ENCODE measurements around the gene C20orf141.

Gene C20orf141

DNA sequence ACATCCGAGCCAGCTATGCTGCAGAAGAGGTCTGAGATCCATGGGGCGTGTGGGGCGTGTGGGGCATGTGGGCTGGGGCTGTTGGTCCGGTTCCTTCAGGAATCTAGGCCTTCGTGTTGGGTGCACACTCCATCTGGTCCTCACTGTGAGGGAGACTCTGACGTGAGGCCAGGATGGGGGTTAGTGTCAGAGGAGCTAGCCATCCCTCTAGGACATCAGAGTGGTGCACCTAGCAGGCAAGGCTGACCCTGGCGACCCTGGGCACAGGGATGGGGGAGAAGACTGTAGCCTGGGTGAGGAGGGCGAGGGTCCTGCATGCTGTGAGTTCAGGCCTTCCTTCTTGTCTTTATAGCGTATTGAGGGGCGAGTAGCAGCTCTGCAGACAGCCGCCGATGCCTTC lies 49.8 kb downstream of the C20orf141 start:
- Histone ChIP-seq H3K4me3 (ENCODE audit: low read length, poor library complexity, severe bottlenecking) (no peak overlapping the region), H3K27me3 (ENCODE audit: insufficient read depth, low read length, poor library complexity, severe bottlenecking) (no peaks in the 10 kb centered on the region), H3K4me1 (ENCODE audit: insufficient read depth, low read length, poor library complexity, severe bottlenecking) (peaks cover 13% of the 10 kb centered on the region), H3K9me3 (ENCODE audit: insufficient read depth, low read depth, low read length) (no peaks in the 10 kb centered on the region), H3K4me2 (ENCODE audit: low read depth, low read length, poor library complexity, severe bottlenecking) (no peak overlapping the region), H3K79me2 (ENCODE audit: insufficient read depth, low read length) (no peaks in the 10 kb centered on the region), H3F3A (ENCODE audit: low read depth) (no peaks in the 10 kb centered on the region; the same call in 1 of the 2 replicates), H3K9me2 (replicated peaks; ENCODE audit: low read depth, low read length) (no peaks in the 10 kb centered on the region), H3K36me3 (ENCODE audit: insufficient read depth, low read length) (peaks cover 18% of the 10 kb centered on the region; the same call in 1 of the 2 replicates), H4K20me1 (ENCODE audit: insufficient read depth, low read length, poor library complexity, severe bottlenecking) (no peaks in the 10 kb centered on the region), H3K9ac (ENCODE audit: low read depth, low read length, poor library complexity, severe bottlenecking) (no peak overlapping the region), H2AFZ (ENCODE audit: low read length) (no peak overlapping the region)
- no peak for TF ChIP-seq EZH2phosphoT487 (IDR thresholded peaks at IDR 0.05; ENCODE audit: borderline replicate concordance)

DNA sequence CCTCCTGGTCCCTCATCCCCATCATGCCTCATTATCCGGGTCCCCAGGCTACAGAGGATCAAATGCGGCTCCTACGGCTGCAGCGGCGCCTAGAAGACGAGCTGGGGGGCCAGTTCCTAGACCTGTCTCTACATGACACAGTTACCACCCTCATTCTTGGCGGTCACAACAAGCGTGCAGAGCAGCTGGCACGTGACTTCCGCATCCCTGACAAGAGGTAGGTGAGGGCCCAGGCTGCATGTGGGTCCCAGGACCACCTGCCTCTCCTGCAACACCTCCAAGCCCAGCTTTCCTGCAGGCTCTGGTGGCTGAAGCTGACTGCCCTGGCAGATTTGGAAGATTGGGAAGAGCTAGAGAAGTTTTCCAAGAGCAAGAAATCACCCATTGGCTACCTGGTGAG lies 50.3 kb downstream of the C20orf141 start:
- H3K9ac ChIP-seq (ENCODE audit: low read depth, low read length, poor library complexity, severe bottlenecking), result no peak overlapping the region
- no peaks in the 10 kb centered on the region for H3K9me2 ChIP-seq (replicated peaks; ENCODE audit: low read depth, low read length)
- peaks cover 18% of the 10 kb centered on the region; the same call in 1 of the 2 replicates for H3K36me3 ChIP-seq (ENCODE audit: insufficient read depth, low read length)
- TF ChIP-seq EZH2phosphoT487 (IDR thresholded peaks at IDR 0.05; ENCODE audit: borderline replicate concordance), result no peak
- TF ChIP-seq, protein P1, sequence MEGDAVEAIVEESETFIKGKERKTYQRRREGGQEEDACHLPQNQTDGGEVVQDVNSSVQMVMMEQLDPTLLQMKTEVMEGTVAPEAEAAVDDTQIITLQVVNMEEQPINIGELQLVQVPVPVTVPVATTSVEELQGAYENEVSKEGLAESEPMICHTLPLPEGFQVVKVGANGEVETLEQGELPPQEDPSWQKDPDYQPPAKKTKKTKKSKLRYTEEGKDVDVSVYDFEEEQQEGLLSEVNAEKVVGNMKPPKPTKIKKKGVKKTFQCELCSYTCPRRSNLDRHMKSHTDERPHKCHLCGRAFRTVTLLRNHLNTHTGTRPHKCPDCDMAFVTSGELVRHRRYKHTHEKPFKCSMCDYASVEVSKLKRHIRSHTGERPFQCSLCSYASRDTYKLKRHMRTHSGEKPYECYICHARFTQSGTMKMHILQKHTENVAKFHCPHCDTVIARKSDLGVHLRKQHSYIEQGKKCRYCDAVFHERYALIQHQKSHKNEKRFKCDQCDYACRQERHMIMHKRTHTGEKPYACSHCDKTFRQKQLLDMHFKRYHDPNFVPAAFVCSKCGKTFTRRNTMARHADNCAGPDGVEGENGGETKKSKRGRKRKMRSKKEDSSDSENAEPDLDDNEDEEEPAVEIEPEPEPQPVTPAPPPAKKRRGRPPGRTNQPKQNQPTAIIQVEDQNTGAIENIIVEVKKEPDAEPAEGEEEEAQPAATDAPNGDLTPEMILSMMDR (conservative IDR thresholded peaks at IDR 0.05; ENCODE audit: low read length), result no peak
- no peaks in the 10 kb centered on the region for H3K9me3 ChIP-seq (ENCODE audit: insufficient read depth, low read depth, low read length)
- H3F3A ChIP-seq (ENCODE audit: low read depth), result no peaks in the 10 kb centered on the region; the same call in 1 of the 2 replicates
- no peaks in the 10 kb centered on the region for H3K27me3 ChIP-seq (ENCODE audit: insufficient read depth, low read length, poor library complexity, severe bottlenecking)
- H2AFZ ChIP-seq (ENCODE audit: low read length), result no peak overlapping the region
- no peak overlapping the region for H3K4me2 ChIP-seq (ENCODE audit: low read depth, low read length, poor library complexity, severe bottlenecking)
- no peaks in the 10 kb centered on the region for H3K79me2 ChIP-seq (ENCODE audit: insufficient read depth, low read length)
- H3K4me1 ChIP-seq (ENCODE audit: insufficient read depth, low read length, poor library complexity, severe bottlenecking), result peaks cover 13% of the 10 kb centered on the region
- no peak overlapping the region for H3K4me3 ChIP-seq (ENCODE audit: low read length, poor library complexity, severe bottlenecking)
- H4K20me1 ChIP-seq (ENCODE audit: insufficient read depth, low read length, poor library complexity, severe bottlenecking), result no peaks in the 10 kb centered on the region
